ENCODE data around the gene OR2K2. TPM values are rescaled to one million over a fixed set of nuclear protein-coding genes. Genes with fewer than 3 reads are reported as not detected.
A peak's percentile ranks its signal among the peaks of the same experiment; 100 is the strongest.

The OR2K2 gene
- total and polyA plus RNA-seq, 10 of the 15 experiments (the other 5 are each of a cell fraction or from before 2014, with no cell fraction given) = 0.12 TPM; not detected in 9

GRCh38 chr9:111360881-111361280 is 30.9 kb upstream of the OR2K2 start (continued):
- no peak for TF ChIP-seq PBX3 (IDR thresholded peaks at IDR 0.05; ENCODE audit: insufficient replicate concordance, low read depth, low read length)
- TF ChIP-seq SIN3A (IDR thresholded peaks at IDR 0.05; ENCODE audit: low read depth, low read length) = no peak
- no peak for TF ChIP-seq JUNB (IDR thresholded peaks at IDR 0.05)
- no peak for TF ChIP-seq CEBPB (IDR thresholded peaks at IDR 0.05; ENCODE audit: borderline replicate concordance in 1 of 2, low read depth in 2 of 2, low read length in 2 of 2)
- TF ChIP-seq, protein P1, sequence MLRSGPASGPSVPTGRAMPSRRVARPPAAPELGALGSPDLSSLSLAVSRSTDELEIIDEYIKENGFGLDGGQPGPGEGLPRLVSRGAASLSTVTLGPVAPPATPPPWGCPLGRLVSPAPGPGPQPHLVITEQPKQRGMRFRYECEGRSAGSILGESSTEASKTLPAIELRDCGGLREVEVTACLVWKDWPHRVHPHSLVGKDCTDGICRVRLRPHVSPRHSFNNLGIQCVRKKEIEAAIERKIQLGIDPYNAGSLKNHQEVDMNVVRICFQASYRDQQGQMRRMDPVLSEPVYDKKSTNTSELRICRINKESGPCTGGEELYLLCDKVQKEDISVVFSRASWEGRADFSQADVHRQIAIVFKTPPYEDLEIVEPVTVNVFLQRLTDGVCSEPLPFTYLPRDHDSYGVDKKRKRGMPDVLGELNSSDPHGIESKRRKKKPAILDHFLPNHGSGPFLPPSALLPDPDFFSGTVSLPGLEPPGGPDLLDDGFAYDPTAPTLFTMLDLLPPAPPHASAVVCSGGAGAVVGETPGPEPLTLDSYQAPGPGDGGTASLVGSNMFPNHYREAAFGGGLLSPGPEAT (IDR thresholded peaks at IDR 0.05; ENCODE audit: low read depth) = peak; percentile 75
- TF ChIP-seq IRF4 (IDR thresholded peaks at IDR 0.05; ENCODE audit: low read depth, low read length) = no peak
- no peak for TF ChIP-seq EED (IDR thresholded peaks at IDR 0.05; ENCODE audit: low read depth)
- no peak for TF ChIP-seq PAX5 (IDR thresholded peaks at IDR 0.05; ENCODE audit: borderline replicate concordance, low read depth, low read length)
- no peak for TF ChIP-seq REST (IDR thresholded peaks at IDR 0.05; ENCODE audit: low read depth, low read length)
- no peak for TF ChIP-seq PAX8 (IDR thresholded peaks at IDR 0.05)
- no peak for TF ChIP-seq ZBTB11 (CRISPR knock-in tag; IDR thresholded peaks at IDR 0.05)
- TF ChIP-seq, protein P2, sequence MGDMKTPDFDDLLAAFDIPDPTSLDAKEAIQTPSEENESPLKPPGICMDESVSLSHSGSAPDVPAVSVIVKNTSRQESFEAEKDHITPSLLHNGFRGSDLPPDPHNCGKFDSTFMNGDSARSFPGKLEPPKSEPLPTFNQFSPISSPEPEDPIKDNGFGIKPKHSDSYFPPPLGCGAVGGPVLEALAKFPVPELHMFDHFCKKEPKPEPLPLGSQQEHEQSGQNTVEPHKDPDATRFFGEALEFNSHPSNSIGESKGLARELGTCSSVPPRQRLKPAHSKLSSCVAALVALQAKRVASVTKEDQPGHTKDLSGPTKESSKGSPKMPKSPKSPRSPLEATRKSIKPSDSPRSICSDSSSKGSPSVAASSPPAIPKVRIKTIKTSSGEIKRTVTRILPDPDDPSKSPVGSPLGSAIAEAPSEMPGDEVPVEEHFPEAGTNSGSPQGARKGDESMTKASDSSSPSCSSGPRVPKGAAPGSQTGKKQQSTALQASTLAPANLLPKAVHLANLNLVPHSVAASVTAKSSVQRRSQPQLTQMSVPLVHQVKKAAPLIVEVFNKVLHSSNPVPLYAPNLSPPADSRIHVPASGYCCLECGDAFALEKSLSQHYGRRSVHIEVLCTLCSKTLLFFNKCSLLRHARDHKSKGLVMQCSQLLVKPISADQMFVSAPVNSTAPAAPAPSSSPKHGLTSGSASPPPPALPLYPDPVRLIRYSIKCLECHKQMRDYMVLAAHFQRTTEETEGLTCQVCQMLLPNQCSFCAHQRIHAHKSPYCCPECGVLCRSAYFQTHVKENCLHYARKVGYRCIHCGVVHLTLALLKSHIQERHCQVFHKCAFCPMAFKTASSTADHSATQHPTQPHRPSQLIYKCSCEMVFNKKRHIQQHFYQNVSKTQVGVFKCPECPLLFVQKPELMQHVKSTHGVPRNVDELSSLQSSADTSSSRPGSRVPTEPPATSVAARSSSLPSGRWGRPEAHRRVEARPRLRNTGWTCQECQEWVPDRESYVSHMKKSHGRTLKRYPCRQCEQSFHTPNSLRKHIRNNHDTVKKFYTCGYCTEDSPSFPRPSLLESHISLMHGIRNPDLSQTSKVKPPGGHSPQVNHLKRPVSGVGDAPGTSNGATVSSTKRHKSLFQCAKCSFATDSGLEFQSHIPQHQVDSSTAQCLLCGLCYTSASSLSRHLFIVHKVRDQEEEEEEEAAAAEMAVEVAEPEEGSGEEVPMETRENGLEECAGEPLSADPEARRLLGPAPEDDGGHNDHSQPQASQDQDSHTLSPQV (IDR thresholded peaks at IDR 0.05) = 0 out of 2 replicates have a peak, but pooled peaks have one; percentile 37
- no peak for TF ChIP-seq POU2F2 (IDR thresholded peaks at IDR 0.05; ENCODE audit: borderline replicate concordance, low read depth, low read length)
- no peak for TF ChIP-seq GATAD2B (conservative IDR thresholded peaks at IDR 0.05; ENCODE audit: low read depth)
- no peak for TF ChIP-seq ZBED1 (IDR thresholded peaks at IDR 0.05; ENCODE audit: borderline replicate concordance)
- TF ChIP-seq CBFB (IDR thresholded peaks at IDR 0.05; ENCODE audit: low read depth) = no peak
- no peak for TF ChIP-seq SRF (IDR thresholded peaks at IDR 0.05; ENCODE audit: low read depth in 2 of 2, low read length in 2 of 2)
